ENCODE measurements around the gene LRMDA.
"Not testable (repeated sequence)": the region's sequence is repeated elsewhere in the genome, so short reads cannot be mapped to it uniquely, and the experiment has no call there.

Gene LRMDA

GRCh38 chr10:75613685-75614504, 182.5 kb downstream of the LRMDA start:
- no peak for DNase-seq (ENCODE audit: low spot score)

- no peak for DNase-seq (ENCODE audit: low spot score)
These were observed 184.7 kb downstream of the LRMDA start for GRCh38 chr10:75616076-75616475.

- no peak for DNase-seq (ENCODE audit: low spot score)
These were observed 185.6 kb downstream of the LRMDA start for GRCh38 chr10:75616874-75617478.

- no peak for DNase-seq (ENCODE audit: low spot score)
These were observed 186.2 kb downstream of the LRMDA start for GRCh38 chr10:75617485-75618155.

GRCh38 chr10:75619635-75620034, 188.2 kb downstream of the LRMDA start:
- DNase-seq (ENCODE audit: low spot score) = no peak

- no peak for DNase-seq (ENCODE audit: low spot score)
These were observed 188.9 kb downstream of the LRMDA start for GRCh38 chr10:75620356-75620755.

GRCh38 chr10:75621003-75621402, 189.6 kb downstream of the LRMDA start:
- DNase-seq (ENCODE audit: low spot score) = not testable (repeated sequence)

GRCh38 chr10:75622503-75622902, 191.1 kb downstream of the LRMDA start:
- DNase-seq (ENCODE audit: low spot score) = no peak

GRCh38 chr10:75623310-75624093, 192.1 kb downstream of the LRMDA start:
- DNase-seq (ENCODE audit: low spot score) = no peak

GRCh38 chr10:75624638-75625037, 193.2 kb downstream of the LRMDA start:
- DNase-seq (ENCODE audit: low spot score) = no peak

- DNase-seq (ENCODE audit: low spot score) = no peak
These were observed 199.3 kb downstream of the LRMDA start for GRCh38 chr10:75630746-75631145.

GRCh38 chr10:75632805-75633462, 201.5 kb downstream of the LRMDA start:
- no peak for DNase-seq (ENCODE audit: low spot score)

GRCh38 chr10:75633568-75633967, 202.1 kb downstream of the LRMDA start:
- no peak for DNase-seq (ENCODE audit: low spot score)

GRCh38 chr10:75634947-75635346, 203.5 kb downstream of the LRMDA start:
- no peak for DNase-seq (ENCODE audit: low spot score)

- DNase-seq (ENCODE audit: low spot score) = no peak
These were observed 207.3 kb downstream of the LRMDA start for GRCh38 chr10:75638752-75639151.

GRCh38 chr10:75639736-75640135, 208.3 kb downstream of the LRMDA start:
- no peak for DNase-seq (ENCODE audit: low spot score)

GRCh38 chr10:75640381-75640780, 209.0 kb downstream of the LRMDA start:
- no peak for DNase-seq (ENCODE audit: low spot score)

- no peak for DNase-seq (ENCODE audit: low spot score)
These were observed 209.4 kb downstream of the LRMDA start for GRCh38 chr10:75640803-75641202.

- DNase-seq (ENCODE audit: low spot score) = no peak
These were observed 212.0 kb downstream of the LRMDA start for GRCh38 chr10:75643405-75643804.

- DNase-seq (ENCODE audit: low spot score) = no peak
These were observed 212.7 kb downstream of the LRMDA start for GRCh38 chr10:75643944-75644692.

- DNase-seq (ENCODE audit: low spot score) = no peak
These were observed 214.3 kb downstream of the LRMDA start for GRCh38 chr10:75645704-75646103.

Measured in germinal center (tissue), 1 donor.